Prostate gland (tissue), 2 donors: ENCODE measurements around the gene ZNF766. TPM values are rescaled to one million over a fixed set of nuclear protein-coding genes. Genes with fewer than 3 reads are reported as not detected.

ENCODE experiments used
- DNase-seq: peaks from one replicate; pipeline ENCODE4 v3.0.0-alpha.2; 2019; ENCODE audit warnings: low spot score
- H3K27ac ChIP-seq, 2 donors: fragments of 200-600 bp; sonication (generic); 2 replicates each; pipeline ENCODE4 v1.5.1; 2017 to 2019
- H3K27me3 ChIP-seq: fragments of 200-600 bp; sonication (generic); replicated peaks from 2 replicates; pipeline ENCODE4 v1.5.1; 2019; ENCODE audit not compliant: insufficient read depth
- H3K36me3 ChIP-seq, 2 donors: fragments of 200-600 bp; sonication (generic); 1 replicate in 1 of 2; 2 replicates in 1 of 2; pipeline versions ENCODE4 v1.5.1 to v1.8.1; 2017 to 2019
- H3K4me1 ChIP-seq: fragments of 200-600 bp; sonication (generic); replicated peaks from 2 replicates; pipeline ENCODE4 v1.5.1; 2019
- H3K4me3 ChIP-seq, 2 donors: fragments of 200-600 bp; sonication (generic); 2 replicates each; pipeline ENCODE4 v1.5.1; 2017 to 2019
- H3K9me3 ChIP-seq: fragments of 200-600 bp; sonication (generic); 2 replicates; pipeline ENCODE4 v1.5.1; 2017
- POLR2A ChIP-seq: fragments of 450-650 bp; IDR thresholded peaks from one replicate; pipeline ENCODE4 v1.6.1; 2016; ENCODE audit warnings: antibody characterized with exemption, mild to moderate bottlenecking
- POLR2AphosphoS5 ChIP-seq: sonication (generic); formaldehyde crosslinking; IDR thresholded peaks from one replicate; pipeline ENCODE4 v1.6.1; 2017; ENCODE audit warnings: antibody characterized with exemption
- WGBS: methylation state at CpG from one replicate; pipeline ENCODE4 v1.1.5; 2018; 5-methylcytosine and 5-hydroxymethylcytosine counted together
- intact Hi-C: fragments of 100-400 bp; cut with DNase I; formaldehyde crosslinking; loops from one replicate; pipeline ENCODE4 v1.14.2; 2022
- total RNA-seq, 2 donors: library from RNA; depleted of rRNA; stranded (reverse); fragments of >200 nt; gene quantifications; one replicate each; pipeline ENCODE4 v1.1.0, GENCODE V29; 2016
- TF ChIP-seq, protein P1 (sequence below), 4 experiments: fragments of 200-600 bp in 2 of 4; fragments of 450-650 bp in 2 of 4; sonication (generic) in 2 of 4; IDR thresholded peaks; 1 replicate in 3 of 4; 2 replicates in 1 of 4; pipeline ENCODE4 v1.5.1; 2016 to 2019; ENCODE audit warnings: antibody characterized with exemption in 4 of 4, mild to moderate bottlenecking in 2 of 4, moderate library complexity in 2 of 4

The ZNF766 gene
- total RNA-seq, 2 donors from 2014 or later, result 12.9 to 13.0 TPM

DNA sequence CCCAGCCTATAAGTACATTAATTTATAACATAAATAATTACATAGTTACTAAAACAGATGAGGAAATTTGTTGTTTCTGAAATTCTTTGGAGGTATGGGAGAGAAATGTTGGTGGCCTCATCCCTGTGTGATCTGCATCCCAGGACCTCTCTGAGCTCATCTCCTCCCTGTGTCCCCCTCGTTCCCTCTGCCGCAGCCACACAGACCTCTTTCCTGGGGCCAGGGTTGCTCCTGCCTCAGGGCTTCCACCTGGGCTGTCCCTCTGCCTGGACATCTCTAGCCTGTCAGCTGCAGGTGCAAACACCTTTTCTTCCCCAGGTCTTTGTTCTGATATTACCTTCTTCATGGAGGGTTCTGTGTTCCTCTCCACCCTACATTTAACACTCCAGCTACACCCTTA, 3.9 kb downstream of the ZNF766 start:
- H3K27ac ChIP-seq, result no peak overlapping the region
- intact Hi-C loops, result no loop called here
- no peaks in the 10 kb centered on the region for H3K27me3 ChIP-seq
- no peak for DNase-seq
- no peak overlapping the region for H3K4me3 ChIP-seq
- no peaks in the 10 kb centered on the region for H3K36me3 ChIP-seq
- WGBS, result 100% methylated on average over 2 of the region's 2 CpGs
- TF ChIP-seq POLR2AphosphoS5, result no peak
- no peak for TF ChIP-seq POLR2A
- TF ChIP-seq, protein P1, sequence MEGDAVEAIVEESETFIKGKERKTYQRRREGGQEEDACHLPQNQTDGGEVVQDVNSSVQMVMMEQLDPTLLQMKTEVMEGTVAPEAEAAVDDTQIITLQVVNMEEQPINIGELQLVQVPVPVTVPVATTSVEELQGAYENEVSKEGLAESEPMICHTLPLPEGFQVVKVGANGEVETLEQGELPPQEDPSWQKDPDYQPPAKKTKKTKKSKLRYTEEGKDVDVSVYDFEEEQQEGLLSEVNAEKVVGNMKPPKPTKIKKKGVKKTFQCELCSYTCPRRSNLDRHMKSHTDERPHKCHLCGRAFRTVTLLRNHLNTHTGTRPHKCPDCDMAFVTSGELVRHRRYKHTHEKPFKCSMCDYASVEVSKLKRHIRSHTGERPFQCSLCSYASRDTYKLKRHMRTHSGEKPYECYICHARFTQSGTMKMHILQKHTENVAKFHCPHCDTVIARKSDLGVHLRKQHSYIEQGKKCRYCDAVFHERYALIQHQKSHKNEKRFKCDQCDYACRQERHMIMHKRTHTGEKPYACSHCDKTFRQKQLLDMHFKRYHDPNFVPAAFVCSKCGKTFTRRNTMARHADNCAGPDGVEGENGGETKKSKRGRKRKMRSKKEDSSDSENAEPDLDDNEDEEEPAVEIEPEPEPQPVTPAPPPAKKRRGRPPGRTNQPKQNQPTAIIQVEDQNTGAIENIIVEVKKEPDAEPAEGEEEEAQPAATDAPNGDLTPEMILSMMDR (IDR thresholded peaks at IDR 0.05), result no peak
- H3K4me1 ChIP-seq, result no peaks in the 10 kb centered on the region
- no peaks in the 10 kb centered on the region for H3K9me3 ChIP-seq

DNA sequence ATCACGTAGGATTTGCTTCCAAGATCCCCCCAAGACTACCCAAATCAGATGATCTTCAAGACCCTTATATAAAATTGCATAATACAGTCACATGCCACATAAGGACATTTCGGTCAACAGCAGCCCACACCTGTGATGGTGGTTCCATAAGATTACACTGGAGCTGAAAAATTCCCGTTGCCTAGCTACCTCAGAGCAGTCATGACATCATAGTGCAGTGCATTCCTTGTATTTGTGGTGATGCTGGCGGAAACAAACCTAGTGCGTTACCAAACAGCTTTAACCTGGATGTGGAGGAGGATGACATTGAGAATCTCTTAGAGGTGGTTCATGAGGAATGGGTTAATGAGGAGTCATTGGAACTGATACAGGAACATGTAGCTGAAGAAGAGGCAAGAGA, 4.8 kb downstream of the ZNF766 start:
- H3K27ac ChIP-seq, result no peak overlapping the region
- H3K4me1 ChIP-seq, result no peaks in the 10 kb centered on the region
- no peaks in the 10 kb centered on the region for H3K9me3 ChIP-seq
- no peaks in the 10 kb centered on the region for H3K27me3 ChIP-seq
- no peak for TF ChIP-seq POLR2AphosphoS5
- TF ChIP-seq, protein P1 (IDR thresholded peaks at IDR 0.05), result no peak
- no peak for TF ChIP-seq POLR2A
- H3K36me3 ChIP-seq, result no peaks in the 10 kb centered on the region
- DNase-seq, result no peak
- H3K4me3 ChIP-seq, result no peak overlapping the region
- intact Hi-C loops, result no loop called here
- WGBS, result 94% methylated on average over 5 of the region's 5 CpGs

DNA sequence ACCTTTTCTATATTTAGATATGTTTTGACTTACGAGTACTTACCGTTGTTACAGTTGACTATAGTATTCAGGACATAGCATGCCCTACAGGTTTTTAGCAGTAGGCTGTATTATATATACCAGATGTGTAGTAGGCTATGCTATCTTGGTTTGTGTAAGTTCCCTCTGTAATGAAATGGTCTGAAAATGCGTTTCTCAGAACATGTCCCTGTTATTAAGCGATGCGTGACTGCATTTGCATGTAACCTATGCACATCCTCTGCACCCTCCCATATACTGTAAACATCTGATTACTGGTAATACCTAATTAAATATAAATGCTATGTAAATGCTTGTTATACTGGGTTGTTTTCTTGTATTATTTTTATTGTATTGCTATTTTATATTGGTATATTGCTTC, 6.6 kb downstream of the ZNF766 start:
- intact Hi-C loops, result no loop called here
- no peak overlapping the region for H3K4me3 ChIP-seq
- H3K9me3 ChIP-seq, result no peaks in the 10 kb centered on the region
- TF ChIP-seq POLR2AphosphoS5 (no peak), POLR2A (no peak)
- TF ChIP-seq, protein P1 (IDR thresholded peaks at IDR 0.05), result no peak
- H3K27me3 ChIP-seq, result no peaks in the 10 kb centered on the region
- 94% methylated on average over 5 of the region's 5 CpGs for WGBS
- no peak overlapping the region for H3K27ac ChIP-seq
- H3K4me1 ChIP-seq, result no peaks in the 10 kb centered on the region
- no peaks in the 10 kb centered on the region for H3K36me3 ChIP-seq
- no peak for DNase-seq

DNA sequence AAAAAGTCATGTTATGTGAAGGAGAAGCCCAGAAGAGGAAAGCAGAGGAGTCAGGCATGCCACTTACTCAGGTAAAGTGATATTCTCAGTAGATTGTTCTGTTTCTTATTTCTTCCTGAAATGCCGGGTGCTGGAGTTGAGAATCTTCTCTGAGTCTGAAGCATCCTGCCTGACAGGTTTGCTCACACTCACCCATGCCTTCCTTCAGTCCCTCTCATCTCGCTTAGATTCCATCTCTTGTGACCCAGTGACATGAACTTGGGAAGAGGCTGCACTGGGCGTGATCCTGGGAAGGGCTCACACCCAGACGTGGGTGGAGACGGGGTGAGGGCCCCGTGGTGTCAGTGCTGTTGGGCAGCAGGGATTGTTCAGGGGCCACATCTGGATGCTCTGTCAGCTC, 8.1 kb downstream of the ZNF766 start:
- no peak overlapping the region for H3K4me3 ChIP-seq
- TF ChIP-seq POLR2AphosphoS5 (no peak), POLR2A (no peak)
- TF ChIP-seq, protein P1 (IDR thresholded peaks at IDR 0.05), result no peak
- no peaks in the 10 kb centered on the region for H3K4me1 ChIP-seq
- no peaks in the 10 kb centered on the region for H3K9me3 ChIP-seq
- no peak for DNase-seq
- no peak overlapping the region for H3K27ac ChIP-seq
- no peaks in the 10 kb centered on the region for H3K36me3 ChIP-seq
- no peaks in the 10 kb centered on the region for H3K27me3 ChIP-seq
- WGBS, result 85% methylated on average over 6 of the region's 6 CpGs
- intact Hi-C loops, result no loop called here

GRCh38 chr19:52286256-52286655, 16.9 kb downstream of the ZNF766 start:
- intact Hi-C loops, result no loop called here
- Histone ChIP-seq H3K27ac (no peak overlapping the region), H3K36me3 (peaks cover 0 to 9% of the 10 kb centered on the region in 2 donors), H3K27me3 (no peaks in the 10 kb centered on the region), H3K4me3 (no peak overlapping the region), H3K9me3 (no peaks in the 10 kb centered on the region), H3K4me1 (no peaks in the 10 kb centered on the region)
- WGBS, result 97% methylated on average over 6 of the region's 6 CpGs
- TF ChIP-seq POLR2A, result no peak
- DNase-seq, result no peak
